RPMI7951 (cell line): Measurements from ENCODE around the gene ADAM19. TPM values are rescaled to one million over a fixed set of nuclear protein-coding genes. Genes with fewer than 3 reads are reported as not detected.

Experiments
- DNase-seq: peaks from one replicate; pipeline ENCODE4 v3.0.0-alpha.2; 2012; ENCODE audit warnings: low read depth
- total RNA-seq: library from RNA; depleted of rRNA; stranded (reverse); fragments of >200 nt; shearing (Covaris generic); gene quantifications from 2 replicates; pipeline ENCODE4 v1.2.3, GENCODE V29; 2014

The ADAM19 gene
- total RNA-seq, 1 experiment from 2014 or later: 15.6 TPM

DNA sequence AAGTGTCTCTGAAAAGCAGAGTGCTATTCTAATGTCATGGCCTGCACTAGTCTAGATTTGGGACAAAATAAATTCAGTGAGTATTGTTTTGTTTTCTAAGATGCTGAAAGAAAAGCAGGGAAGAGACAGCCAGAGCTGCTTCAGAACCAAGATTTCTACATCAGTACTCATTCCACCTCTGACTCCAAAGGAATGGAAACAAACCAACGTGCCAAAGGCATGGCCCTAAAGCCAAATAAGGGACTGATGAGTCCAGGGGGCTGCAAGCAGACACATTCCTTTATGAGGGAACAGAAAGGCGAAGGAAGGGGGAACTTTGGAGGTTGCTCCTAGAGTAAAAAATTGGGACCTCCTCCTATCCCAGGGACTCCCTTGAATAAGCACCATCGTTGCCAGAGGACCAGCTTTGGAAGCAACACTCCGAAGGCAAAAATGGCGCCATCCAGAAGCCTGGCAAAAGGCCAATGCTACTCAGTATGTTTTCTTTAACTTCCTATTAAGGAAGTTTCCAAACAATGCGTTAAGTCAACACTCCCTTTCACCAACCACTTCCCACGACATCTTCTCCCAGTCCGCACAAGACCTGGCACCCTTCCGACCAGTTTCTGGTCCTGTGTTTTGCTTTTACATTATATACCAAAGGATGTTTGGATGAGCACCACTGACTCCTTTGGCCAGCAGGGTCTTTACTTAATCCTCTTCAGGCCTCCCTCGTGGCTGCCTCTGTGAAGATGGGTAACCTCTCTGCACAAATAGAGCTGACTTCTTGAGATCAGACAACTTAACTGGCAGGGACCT, 31.6 kb downstream of the ADAM19 start:
- DNase-seq: no peak

DNA sequence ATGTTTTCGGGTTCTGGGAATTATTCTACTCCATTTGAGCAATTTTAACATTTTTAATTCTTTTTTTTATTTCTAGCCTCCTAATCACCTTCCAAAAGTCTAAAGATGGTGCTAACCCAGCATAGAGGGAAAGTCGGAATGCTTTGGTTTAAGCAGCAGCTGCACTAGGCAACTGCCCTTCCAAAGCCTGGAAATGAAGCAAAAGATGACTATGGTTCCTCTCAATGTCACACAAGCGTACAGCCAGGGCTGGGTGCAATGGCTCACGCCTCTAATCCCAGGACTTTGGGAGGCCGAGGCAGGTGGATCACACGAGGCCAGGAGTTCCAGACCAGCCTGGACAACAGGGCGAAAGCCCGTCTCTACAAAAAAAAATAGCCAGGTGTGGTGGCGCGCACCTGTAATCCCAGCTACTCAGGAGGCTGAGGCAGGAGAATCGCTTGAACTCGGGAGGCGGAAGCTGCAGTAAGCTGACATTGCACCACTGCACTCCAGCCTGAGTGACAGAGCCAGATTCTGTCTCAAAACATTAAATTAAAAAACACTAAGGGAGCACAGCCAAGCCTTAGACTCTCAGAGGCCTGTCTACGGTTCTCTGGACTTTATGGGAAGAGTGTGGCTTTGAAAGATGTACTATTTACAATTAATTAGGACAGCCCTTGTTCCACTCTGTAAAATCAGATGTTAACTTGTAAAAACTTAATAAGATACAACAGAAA, 33.1 kb downstream of the ADAM19 start:
- DNase-seq: no peak

DNA sequence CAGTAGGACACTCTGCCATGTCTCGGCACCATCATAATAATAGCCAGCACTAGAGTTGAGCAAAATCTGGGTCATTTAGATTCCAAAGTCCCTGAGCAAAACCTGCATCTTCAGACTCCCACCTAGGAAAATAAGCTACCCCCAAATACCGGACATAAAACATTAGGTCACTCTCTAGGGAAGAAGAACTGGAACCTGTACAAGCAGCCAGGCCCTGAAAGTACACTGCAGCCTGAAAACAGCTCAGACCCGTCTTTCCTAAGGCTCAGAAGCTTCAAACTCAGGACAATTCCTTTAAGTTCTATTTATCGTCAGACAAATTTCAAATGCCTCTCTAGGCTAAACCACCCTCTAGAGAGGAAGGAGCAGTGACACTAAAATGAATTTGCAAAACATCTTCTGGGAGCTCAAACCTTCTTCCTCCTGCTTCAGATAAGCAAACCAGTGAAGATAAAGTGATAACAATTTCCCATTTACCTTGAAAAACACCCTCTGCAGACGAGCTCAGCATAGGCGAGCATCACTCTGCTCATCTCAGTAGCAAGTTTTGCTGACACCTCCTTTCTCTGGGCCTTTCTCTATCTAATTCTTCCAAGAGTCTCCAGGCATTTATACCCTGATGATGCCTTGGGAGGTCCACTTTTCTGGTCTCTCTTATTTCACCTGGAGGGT, 34.0 kb downstream of the ADAM19 start:
- no peak for DNase-seq

DNA sequence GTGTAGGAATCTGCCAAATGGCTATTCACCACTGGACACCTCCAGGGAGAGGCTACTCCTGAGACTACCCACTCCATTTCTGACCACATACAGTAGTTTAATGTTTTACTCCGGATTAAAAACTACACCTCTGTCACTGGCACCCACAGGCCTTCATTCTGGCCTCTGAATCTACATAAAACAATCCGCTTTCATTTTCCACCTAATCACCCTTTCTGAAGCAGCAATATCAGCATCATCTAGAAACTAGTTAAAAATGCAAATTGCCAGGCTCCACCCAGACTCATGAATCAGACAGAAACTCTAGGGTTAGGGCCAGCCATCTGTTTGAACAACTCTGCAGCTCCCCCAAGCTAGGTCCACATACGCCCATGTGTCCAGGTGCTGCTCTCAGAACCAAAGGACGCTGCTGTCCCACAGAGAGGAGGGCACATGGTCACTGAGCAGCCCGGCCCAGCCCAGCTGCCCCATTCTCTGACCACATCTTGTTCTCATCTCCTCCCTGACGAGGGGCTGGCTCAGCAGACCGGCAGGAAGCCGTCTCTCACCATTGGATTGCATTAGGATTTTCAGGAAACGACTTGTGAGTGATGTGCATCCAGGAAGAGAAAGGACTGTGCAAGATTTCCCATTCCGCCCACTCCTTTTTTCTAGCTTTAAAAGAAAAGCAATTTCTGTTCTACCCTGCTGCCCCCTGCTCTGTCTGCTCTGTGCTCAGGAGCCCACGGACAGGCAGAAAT, 34.7 kb downstream of the ADAM19 start:
- DNase-seq: peak; percentile 67

DNA sequence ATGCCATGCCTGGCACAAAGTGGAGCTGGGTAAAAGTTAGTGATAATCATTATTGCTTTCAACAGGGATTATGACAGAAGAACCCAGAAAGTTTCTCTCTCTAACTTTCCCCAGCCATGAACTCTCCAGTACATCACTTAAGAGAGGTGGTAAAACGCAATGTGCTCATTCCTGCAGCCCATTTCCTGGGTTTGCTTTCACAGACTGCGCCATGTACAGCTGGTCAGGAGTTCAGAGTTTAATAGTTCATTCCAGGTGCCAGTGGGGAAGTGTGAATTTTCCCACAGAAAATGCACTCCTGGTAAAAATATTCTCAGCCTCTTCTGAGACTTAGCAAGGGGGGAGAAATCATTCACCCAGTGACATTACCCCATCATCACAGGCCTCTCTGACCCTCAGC, 35.5 kb downstream of the ADAM19 start:
- no peak for DNase-seq

DNA sequence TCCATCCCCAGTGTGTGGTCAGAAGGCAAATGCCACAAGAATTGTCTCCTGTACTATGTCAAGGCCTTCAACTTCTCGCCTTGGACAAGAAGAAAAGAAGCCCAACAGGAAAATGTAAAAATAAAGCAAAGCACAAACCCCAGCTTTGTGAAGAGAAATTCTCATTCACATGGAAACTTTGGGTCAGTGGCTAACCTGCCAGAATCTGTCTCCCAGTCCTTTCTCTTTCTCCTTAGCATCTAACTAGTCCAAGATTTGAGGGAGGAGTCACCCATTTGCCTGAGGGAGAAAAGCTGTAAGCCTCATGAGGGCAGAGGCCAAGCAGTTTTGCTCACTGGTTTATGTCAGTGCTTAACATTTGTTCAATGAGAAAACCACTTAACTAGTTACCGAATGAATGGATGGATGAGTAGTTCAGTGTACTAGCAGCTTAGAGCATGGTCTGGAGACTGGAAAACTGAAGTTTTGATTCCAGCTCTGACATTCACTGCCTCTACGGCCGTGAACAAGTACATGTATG, 36.0 kb downstream of the ADAM19 start:
- DNase-seq: peak; percentile 27

DNA sequence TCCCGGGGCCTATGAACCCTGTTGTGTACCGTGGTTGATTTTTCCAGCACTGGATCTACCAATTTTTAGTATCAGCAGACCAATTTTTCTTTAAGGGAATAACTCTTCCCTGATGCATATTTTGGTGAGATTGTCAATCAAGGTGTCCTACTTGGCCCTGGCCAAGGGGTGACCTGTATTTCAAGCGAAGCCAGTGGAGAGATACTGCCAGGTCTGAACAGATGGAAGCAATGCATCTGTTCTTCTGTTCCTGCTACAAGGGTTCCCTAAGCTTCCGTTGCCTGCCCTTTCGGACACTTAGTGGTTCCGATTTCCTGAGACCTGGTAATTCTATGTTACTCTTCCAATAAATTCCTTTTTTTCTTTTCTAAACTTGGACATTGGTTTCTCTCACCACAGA, 37.3 kb downstream of the ADAM19 start:
- no peak for DNase-seq

DNA sequence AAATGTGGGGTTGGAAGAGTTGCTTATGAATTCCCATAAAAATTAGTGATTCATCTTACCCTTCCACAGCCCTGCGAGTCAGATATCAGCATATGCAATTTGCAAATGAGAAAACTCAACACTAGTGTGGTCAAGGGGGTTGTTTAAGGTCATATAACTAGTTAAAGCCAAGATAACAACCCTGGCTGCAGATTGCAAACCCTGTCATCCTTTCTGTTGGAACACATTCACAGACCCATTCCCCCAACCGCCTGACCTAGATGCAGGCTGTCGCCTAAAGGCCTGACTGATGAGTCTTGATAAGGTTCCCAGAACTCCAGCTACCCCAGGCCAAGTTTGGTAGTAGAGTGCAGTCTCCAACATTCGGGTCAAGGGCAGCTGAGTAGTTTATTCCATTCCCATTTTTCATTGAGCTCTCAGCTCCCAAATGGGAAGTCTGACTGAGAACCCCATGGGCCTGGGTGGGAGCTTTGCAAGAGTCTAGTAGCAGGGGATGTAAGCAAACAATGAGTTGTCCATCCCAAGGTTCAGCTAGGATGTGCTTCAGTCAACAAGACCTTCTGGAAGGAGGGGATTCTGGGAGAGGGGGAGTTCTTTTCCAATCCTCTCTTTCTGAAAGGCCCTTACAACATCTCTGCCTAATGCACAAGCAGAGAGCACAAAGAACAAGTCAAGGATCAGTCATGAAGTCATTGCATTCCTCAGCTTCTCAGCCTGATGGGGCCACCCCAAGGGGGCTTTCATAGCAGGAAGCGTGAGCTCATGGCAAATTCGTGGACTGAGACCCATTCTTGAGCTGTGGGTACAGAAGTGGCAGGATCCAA, 40.3 kb downstream of the ADAM19 start:
- DNase-seq: peak; percentile 69

DNA sequence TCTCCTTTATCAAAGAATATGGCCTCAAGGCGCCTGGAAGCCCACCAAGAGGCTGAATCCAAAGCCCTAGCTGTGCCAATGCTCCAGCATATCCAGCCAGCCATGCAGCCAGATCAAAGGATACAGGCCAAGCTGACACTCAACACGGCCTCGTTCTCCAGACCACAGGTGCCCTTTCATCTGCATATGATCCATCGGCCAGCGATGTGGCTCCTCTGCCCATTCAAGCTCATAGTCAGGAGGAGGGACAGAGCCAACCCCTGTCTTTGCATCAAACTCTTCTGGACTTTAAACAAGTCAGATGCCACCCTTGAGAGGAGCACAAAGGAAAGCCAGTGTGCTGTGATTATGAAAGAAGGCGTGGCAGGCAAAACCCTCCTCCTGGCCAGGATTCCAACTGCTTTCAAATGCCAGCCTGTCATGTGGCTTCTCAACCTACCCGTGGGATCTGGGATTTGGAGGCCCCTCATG, 42.5 kb downstream of the ADAM19 start:
- no peak for DNase-seq

DNA sequence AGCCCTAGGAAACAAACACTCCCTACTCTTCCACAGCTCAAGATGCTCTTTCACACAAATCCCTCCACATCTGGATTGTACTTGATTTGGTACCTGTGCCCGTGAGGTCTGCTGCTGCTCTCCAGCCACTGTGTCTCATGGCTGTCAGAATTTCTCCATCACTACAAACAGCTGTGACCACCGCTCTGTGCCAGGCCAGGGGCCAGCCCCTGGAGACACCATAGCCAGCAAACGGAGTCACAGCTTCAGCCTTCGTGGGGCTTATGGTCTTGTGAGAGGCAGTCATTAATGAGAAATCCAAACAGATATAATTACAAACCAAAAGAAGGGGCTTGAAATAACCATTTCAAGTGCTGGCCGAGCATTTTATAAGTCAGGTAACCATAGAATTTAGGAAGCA, 43.6 kb downstream of the ADAM19 start:
- no peak for DNase-seq

DNA sequence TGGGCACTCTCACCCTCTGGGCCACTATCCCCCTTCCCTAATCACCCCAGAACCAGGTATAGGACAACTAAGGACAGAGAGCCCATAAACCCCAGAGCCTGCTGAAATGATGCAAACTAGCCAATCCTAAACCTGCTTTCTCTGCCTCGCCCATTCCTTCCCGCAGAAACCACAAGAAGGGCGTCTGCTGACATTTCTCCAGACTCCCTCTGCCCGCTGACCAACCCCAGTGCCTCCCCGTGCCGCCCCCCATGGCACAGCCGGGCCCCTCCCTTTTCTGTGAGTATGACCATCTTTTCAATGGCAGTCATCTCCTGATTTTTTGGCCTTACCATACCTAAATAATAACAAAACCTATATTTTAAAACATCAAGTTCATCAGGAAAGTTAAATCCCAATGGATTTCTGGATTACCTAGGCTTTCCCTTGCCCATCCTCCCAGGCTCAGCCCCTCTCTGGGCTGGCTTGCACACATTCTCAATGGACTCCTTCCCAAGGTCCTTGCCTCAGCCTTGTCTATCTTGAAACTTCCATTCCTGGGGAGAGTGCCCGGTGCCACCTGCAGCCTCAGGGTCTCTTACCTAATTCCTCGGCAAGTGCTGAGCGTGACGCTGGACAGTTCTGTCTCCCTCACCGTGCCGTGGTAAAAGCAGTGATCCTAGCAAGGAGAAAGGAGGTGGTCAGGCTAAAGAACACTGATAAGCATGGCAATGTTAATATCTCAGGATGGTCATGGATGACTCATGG, 45.2 kb downstream of the ADAM19 start:
- DNase-seq: no peak

DNA sequence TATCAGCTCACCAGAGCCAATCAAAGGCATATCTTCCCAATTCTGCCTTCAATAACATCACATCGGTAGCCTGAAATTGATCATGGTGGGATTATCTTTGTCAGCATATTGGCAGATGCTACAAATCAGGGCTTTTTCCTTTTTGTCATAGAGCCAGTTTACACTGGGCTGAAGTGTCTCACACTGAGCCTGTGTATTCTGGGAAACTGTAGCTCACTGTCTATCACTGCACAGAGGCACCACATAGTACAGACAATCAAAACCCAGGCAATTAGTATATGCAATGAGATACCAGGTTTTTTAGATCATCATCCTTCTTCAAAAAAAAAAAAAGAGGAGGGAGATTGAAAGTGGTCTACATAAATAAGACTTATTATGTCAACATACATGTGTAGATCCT, 46.6 kb downstream of the ADAM19 start:
- no peak for DNase-seq

DNA sequence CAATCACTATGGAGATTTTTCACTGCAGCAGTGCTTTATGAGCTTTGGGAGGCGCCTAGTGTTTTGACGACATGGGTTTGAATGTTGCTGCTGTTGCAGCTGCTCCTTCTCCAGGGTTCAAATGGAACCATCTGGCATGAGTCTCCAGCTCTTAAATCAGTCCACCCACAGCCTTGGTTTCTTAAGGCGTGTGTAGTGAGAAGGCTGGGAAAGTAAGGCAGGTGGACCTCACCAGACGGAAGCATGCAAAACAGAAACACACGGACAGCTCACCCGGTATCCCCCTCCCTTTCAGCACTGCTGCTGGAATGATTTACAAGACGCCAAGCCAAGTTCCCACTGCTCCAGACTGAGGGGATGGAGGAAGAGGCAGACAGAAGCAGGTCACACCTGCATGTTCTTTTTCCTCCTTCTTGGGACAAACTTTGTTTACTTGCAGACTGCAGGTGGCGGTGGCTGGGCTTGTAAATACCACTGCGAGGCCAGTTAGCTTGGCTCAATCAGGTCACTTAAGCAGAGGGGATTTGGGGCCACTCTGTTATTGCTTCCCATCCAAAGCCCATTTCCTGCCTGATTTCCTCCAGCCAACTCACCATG, 47.4 kb downstream of the ADAM19 start:
- DNase-seq: no peak

DNA sequence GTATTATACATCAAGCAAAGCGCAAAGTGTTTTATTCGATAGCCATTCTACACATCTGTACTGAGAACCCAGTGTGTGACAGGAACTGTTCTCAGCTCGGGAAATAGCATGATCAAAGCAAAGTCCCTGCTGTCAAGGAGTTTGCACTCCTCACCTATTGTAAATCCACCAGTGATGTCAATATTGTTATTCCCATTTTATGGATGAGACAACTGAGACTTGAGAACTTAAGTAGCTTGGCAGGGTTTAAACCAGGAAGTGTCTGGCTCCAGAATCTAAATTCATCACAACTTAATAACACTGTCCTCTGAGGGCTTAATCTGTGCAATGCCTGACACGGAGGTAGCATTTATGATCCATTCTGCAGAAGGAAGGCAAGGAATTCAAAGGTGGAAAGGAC, 50.7 kb downstream of the ADAM19 start:
- DNase-seq: no peak

DNA sequence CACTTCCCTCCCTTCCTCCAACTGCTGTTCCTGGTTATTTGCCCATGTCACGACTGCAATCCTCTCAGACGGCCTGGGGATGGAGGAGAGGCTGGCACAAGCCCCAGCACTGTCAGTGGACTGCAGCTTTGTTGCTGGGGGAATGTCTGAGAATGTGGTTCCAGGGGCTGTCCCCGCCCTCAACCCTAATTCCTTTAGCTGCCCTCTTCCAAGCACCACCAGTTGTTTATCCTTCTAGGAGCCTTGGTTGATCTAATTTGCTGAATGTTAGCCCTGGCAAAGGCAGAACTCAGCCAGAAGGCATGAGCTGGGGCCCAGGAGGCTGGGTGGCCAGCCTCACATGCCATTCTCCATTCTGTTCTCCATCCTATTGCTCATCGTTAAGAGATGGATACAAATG, 51.6 kb downstream of the ADAM19 start:
- no peak for DNase-seq

DNA sequence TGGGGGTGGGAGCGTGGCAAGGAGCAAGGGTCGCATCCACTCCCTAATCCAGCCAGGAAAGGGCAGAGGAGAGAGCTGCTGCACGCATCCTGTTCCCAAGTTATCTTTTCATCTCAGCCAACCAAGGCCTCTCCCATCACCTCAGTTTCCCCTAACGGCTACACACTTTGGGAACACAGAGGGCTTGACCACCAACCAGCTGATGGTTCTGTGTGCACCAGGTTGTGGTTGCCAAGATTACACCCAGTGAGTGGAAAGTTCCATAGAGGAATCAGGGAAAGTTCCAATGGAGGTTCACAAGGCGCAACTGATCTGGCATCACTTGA, 53.9 kb downstream of the ADAM19 start:
- no peak for DNase-seq

DNA sequence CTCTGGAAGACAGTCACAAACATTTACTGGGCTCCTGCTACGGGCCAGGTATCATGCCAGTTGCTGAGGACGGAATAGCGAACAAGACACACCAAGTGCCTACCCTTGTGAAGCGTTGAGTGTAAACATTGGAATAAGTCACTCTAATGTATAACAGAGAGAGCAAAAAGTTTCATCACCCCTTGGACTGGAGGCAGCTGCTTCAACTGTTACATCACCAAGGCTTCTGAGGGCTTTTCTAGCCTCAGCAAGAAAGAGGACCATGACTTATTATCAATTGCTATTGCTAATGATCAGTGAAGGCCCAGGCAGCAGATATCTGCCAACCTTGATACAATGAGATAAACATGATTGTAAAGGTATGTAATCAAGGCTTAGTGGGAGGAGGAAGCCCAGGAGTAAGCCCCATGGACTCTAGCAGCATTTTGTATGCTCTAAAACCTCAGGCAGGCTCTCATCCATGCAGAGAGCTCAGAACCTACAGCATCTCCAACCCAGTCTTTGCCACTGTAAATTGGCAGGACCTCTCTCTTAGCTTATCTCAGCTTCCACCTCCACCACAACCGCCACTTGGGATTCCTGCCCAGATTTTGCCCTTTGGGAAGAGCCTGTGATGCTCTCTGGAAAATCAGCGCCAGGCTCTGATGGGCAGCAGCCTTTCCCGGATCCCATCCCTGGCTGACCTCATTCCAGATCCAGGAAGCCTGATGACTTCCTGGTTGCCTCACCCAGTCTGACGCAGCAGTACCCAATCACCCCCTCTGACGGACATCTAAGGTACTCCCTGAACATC, 54.5 kb downstream of the ADAM19 start:
- DNase-seq: peak; percentile 79

DNA sequence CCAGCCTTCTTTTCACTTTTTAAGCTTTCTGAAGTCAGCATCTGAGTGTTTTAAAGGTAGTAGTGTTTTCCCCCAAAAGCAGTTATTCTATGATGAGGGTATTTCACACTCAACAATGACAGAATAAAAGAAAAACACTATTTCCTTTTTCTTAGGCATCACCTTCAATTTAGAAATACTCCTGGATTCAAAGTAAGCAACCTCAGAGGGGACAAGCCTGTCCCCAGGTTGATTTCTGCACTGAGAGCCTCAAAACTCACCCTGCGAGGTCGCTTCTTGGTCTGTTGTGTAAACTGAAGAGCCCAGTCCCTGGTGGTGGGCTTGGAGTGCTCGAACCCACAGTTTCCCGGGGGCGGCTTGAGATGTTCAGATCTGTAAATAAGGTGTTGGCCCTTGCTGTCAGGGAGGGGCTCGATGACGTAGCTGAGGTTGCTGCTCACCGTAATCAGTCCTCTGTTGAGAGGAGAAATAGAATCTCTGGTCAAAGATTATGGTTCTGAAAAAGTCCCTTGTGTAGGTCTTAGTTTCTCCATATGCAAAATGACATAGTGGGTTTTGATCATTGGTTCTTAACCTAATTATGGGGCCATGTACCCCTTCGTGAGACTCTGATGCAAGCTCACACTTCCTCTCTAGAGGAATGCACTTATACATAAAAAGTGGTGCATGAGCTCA, 55.9 kb downstream of the ADAM19 start:
- DNase-seq: no peak
